HG02623 (cell line): ENCODE measurements around the gene ASRGL1.
"Not testable (repeated sequence)": the region's sequence is repeated elsewhere in the genome, so short reads cannot be mapped to it uniquely, and the experiment has no call there.

Experiments
- ATAC-seq: cut with Tn5 transposase; IDR thresholded peaks from one replicate; pipeline ENCODE4 v1.9.1; 2021; ENCODE audit warnings: moderate library complexity; ENCODE audit not compliant: unreplicated experiment

ASRGL1 gene

GRCh38 chr11:62337303-62338181 is at the start of gene ASRGL1:
TSS of gene ASRGL1 (plus strand) at chr11:62337448. CDS start at chr11:62337978, 530 bp downstream.
- no peak for ATAC-seq

GRCh38 chr11:62295504-62295903 is 41.7 kb upstream of the ASRGL1 start:
- no peak for ATAC-seq

GRCh38 chr11:62298975-62299374 is 38.3 kb upstream of the ASRGL1 start, which contains the start of gene SCGB1D4:
TSS of gene SCGB1D4 (minus strand) at chr11:62299075. CDS start at chr11:62299010, 65 bp downstream.
- ATAC-seq, result no peak

GRCh38 chr11:62306227-62306626 is 31.0 kb upstream of the ASRGL1 start:
- ATAC-seq, result no peak

GRCh38 chr11:62307950-62308349 is 29.3 kb upstream of the ASRGL1 start:
- ATAC-seq, result no peak

- no peak for ATAC-seq
Observed at GRCh38 chr11:62309991-62310390, 27.3 kb upstream of the ASRGL1 start.

- ATAC-seq, result no peak
Observed at GRCh38 chr11:62315431-62315830, 21.8 kb upstream of the ASRGL1 start.

GRCh38 chr11:62322524-62322923 is 14.7 kb upstream of the ASRGL1 start:
- ATAC-seq, result no peak

- no peak for ATAC-seq
Observed at GRCh38 chr11:62324731-62325556, 12.3 kb upstream of the ASRGL1 start.

GRCh38 chr11:62325781-62326180 is 11.5 kb upstream of the ASRGL1 start:
- not testable (repeated sequence) for ATAC-seq

GRCh38 chr11:62326719-62327118 is 10.5 kb upstream of the ASRGL1 start:
- not testable (repeated sequence) for ATAC-seq

GRCh38 chr11:62327541-62327940 is 9.7 kb upstream of the ASRGL1 start:
- not testable (repeated sequence) for ATAC-seq

GRCh38 chr11:62331264-62331663 is 6.0 kb upstream of the ASRGL1 start:
- ATAC-seq, result not testable (repeated sequence)

- no peak for ATAC-seq
Observed at GRCh38 chr11:62333768-62334167, 3.5 kb upstream of the ASRGL1 start.

- ATAC-seq, result not testable (repeated sequence)
Observed at GRCh38 chr11:62336949-62337302, 322 bp upstream of the ASRGL1 start.

GRCh38 chr11:62338218-62338617 is 970 bp downstream of the ASRGL1 start:
- no peak for ATAC-seq

GRCh38 chr11:62340269-62340901 is 3.1 kb downstream of the ASRGL1 start:
- ATAC-seq, result no peak

GRCh38 chr11:62341588-62341987 is 4.3 kb downstream of the ASRGL1 start:
- no peak for ATAC-seq

- ATAC-seq, result not testable (repeated sequence)
Observed at GRCh38 chr11:62343646-62344190, 6.5 kb downstream of the ASRGL1 start.

GRCh38 chr11:62344210-62344609 is 7.0 kb downstream of the ASRGL1 start:
- no peak for ATAC-seq

GRCh38 chr11:62345861-62346260 is 8.6 kb downstream of the ASRGL1 start:
- no peak for ATAC-seq
